ENCODE data around the gene DENND1B. TPM values are rescaled to one million over a fixed set of nuclear protein-coding genes. Genes with fewer than 3 reads are reported as not detected.

DENND1B gene
- total and polyA plus RNA-seq, 2 of the 13 experiments (the other 11 are each of a cell fraction or from before 2014, with no cell fraction given), result 2.6 to 5.7 TPM

DNA sequence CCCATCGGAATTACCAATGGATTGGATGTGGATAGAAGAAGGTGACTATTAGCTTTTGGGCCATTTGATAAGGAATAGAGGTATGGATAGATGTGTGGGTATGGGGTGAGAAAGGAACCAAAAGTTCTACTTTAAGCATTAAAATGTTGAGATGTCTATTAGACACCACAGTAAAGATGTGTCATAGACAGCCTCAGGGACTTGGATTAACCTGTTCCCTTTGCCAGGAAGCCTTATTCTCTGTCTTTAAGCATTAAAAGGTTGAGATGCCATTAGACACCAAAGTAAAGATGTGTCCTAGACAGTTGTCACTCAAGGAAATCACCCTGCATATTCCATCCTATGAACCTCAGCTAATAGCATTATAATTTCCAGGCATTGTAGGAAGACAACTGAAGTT lies 11.0 kb upstream of the DENND1B start (continued):
- TF ChIP-seq ELF3 (CRISPR knock-in tag; IDR thresholded peaks at IDR 0.05) (no peak), ERF (CRISPR knock-in tag; IDR thresholded peaks at IDR 0.05) (no peak), ASH2L (IDR thresholded peaks at IDR 0.05; ENCODE audit: insufficient read length, low read depth, low read length) (no peak), MTA3 (CRISPR knock-in tag; IDR thresholded peaks at IDR 0.05) (no peak), HMG20A (CRISPR knock-in tag; IDR thresholded peaks at IDR 0.05; ENCODE audit: borderline replicate concordance) (no peak)
- TF ChIP-seq, protein P1, sequence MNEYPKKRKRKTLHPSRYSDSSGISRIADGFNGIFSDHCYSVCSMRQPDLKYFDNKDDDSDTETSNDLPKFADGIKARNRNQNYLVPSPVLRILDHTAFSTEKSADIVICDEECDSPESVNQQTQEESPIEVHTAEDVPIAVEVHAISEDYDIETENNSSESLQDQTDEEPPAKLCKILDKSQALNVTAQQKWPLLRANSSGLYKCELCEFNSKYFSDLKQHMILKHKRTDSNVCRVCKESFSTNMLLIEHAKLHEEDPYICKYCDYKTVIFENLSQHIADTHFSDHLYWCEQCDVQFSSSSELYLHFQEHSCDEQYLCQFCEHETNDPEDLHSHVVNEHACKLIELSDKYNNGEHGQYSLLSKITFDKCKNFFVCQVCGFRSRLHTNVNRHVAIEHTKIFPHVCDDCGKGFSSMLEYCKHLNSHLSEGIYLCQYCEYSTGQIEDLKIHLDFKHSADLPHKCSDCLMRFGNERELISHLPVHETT (CRISPR knock-in tag; conservative IDR thresholded peaks at IDR 0.05), result no peak

DNA sequence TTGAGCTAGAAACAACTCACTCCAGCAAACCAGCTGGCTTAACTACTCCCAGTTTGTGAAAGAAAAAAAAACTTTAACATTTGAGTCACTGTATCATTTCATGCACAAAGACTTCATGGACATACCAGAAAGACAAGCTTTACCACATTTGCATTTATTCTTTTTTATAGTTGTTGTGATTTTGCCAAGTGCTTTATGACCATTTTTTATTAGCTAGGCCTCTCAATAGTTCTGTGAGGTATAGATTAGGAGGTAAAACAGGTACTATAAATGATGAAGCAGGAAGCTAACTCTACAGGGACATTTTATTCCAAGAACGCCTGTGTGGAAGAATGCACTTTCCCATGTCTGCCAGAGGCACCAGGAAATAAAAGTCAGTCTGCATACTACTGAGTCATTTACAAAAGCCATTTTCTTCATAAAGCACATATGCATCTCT lies 8.2 kb upstream of the DENND1B start:
- no peaks in the 10 kb centered on the region for H3K36me3 ChIP-seq (replicated peaks in 1 of 2; ENCODE audit: control insufficient read depth in 1 of 2, insufficient read depth in 2 of 2, low read length in 2 of 2)
- no peak overlapping the region for H3K9ac ChIP-seq (ENCODE audit: insufficient read depth, low read depth, low read length)
- H3K27me3 ChIP-seq (ENCODE audit: control insufficient read depth in 1 of 2, insufficient read depth in 2 of 2, low read length in 2 of 2), result no peaks in the 10 kb centered on the region
- BruUV-seq (replicated peaks), result no TSS peak
- no peaks in the 10 kb centered on the region for H3K79me2 ChIP-seq (ENCODE audit: insufficient read depth, low read length)
- FAIRE-seq, result no peak
- H3K4me2 ChIP-seq (ENCODE audit: low read depth, low read length), result no peak overlapping the region
- in situ Hi-C loops (cut with HindIII; ENCODE audit: extremely low pct_ligation_motif_present, low pct_unique_long_range_greater_than_20kb) (no loop called here), intact Hi-C loops (cut with micrococcal nuclease; ENCODE audit: unreplicated experiment) (no loop called here)
- no peak for ATAC-seq
- 75% methylated on average over 1 of the region's 1 CpG for WGBS (ENCODE audit: low lambda C conversion rate)
- no peaks in the 10 kb centered on the region for H4K20me1 ChIP-seq (ENCODE audit: insufficient read depth, low read length)
- no peak overlapping the region for H3K27ac ChIP-seq (ENCODE audit: extremely low read length, insufficient read depth, low read length)
- DNase-seq (ENCODE audit: low spot score), result no peak
- no peaks in the 10 kb centered on the region for H3K9me3 ChIP-seq (ENCODE audit: low read length)
- H3K4me3 ChIP-seq (replicated peaks in 1 of 3; ENCODE audit: insufficient read depth in 1 of 3, low read depth in 2 of 3, low read length in 3 of 3), result no peak overlapping the region
- no peaks in the 10 kb centered on the region for H3K4me1 ChIP-seq (ENCODE audit: insufficient read depth, low read length)
- no peak overlapping the region for H2AFZ ChIP-seq (ENCODE audit: low read length)
- ChIA-PET POLR2A (no interaction called here), CTCF (ENCODE audit: low intra/inter-chr PET ratio, low total read pairs) (no interaction called here)
- TF ChIP-seq, protein P2, sequence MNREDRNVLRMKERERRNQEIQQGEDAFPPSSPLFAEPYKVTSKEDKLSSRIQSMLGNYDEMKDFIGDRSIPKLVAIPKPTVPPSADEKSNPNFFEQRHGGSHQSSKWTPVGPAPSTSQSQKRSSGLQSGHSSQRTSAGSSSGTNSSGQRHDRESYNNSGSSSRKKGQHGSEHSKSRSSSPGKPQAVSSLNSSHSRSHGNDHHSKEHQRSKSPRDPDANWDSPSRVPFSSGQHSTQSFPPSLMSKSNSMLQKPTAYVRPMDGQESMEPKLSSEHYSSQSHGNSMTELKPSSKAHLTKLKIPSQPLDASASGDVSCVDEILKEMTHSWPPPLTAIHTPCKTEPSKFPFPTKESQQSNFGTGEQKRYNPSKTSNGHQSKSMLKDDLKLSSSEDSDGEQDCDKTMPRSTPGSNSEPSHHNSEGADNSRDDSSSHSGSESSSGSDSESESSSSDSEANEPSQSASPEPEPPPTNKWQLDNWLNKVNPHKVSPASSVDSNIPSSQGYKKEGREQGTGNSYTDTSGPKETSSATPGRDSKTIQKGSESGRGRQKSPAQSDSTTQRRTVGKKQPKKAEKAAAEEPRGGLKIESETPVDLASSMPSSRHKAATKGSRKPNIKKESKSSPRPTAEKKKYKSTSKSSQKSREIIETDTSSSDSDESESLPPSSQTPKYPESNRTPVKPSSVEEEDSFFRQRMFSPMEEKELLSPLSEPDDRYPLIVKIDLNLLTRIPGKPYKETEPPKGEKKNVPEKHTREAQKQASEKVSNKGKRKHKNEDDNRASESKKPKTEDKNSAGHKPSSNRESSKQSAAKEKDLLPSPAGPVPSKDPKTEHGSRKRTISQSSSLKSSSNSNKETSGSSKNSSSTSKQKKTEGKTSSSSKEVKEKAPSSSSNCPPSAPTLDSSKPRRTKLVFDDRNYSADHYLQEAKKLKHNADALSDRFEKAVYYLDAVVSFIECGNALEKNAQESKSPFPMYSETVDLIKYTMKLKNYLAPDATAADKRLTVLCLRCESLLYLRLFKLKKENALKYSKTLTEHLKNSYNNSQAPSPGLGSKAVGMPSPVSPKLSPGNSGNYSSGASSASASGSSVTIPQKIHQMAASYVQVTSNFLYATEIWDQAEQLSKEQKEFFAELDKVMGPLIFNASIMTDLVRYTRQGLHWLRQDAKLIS (CRISPR knock-in tag; IDR thresholded peaks at IDR 0.05), result no peak
- no peak for TF ChIP-seq MED8 (CRISPR knock-in tag; IDR thresholded peaks at IDR 0.05; ENCODE audit: insufficient replicate concordance)
- no peak for TF ChIP-seq PLRG1 (conservative IDR thresholded peaks at IDR 0.05)
- no peak for TF ChIP-seq PCBP1 (IDR thresholded peaks at IDR 0.05; ENCODE audit: borderline replicate concordance, low read depth, low read length)
- TF ChIP-seq, protein P3, sequence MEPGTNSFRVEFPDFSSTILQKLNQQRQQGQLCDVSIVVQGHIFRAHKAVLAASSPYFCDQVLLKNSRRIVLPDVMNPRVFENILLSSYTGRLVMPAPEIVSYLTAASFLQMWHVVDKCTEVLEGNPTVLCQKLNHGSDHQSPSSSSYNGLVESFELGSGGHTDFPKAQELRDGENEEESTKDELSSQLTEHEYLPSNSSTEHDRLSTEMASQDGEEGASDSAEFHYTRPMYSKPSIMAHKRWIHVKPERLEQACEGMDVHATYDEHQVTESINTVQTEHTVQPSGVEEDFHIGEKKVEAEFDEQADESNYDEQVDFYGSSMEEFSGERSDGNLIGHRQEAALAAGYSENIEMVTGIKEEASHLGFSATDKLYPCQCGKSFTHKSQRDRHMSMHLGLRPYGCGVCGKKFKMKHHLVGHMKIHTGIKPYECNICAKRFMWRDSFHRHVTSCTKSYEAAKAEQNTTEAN (CRISPR knock-in tag; conservative IDR thresholded peaks at IDR 0.05), result no peak
- no peak for TF ChIP-seq JUND (CRISPR knock-in tag; IDR thresholded peaks at IDR 0.05)
- no peak for TF ChIP-seq ZNF614 (CRISPR knock-in tag; IDR thresholded peaks at IDR 0.05; ENCODE audit: borderline replicate concordance)
- TF ChIP-seq ZNF207 (IDR thresholded peaks at IDR 0.05; ENCODE audit: borderline replicate concordance), result no peak
- TF ChIP-seq ZFP36L2 (CRISPR knock-in tag; IDR thresholded peaks at IDR 0.05), result no peak
- TF ChIP-seq ZNF441 (CRISPR knock-in tag; IDR thresholded peaks at IDR 0.05; ENCODE audit: borderline replicate concordance), result no peak
- TF ChIP-seq SMAD3 (CRISPR knock-in tag; IDR thresholded peaks at IDR 0.05), result no peak
